CD4-positive, alpha-beta T cell treated with Interleukin-1 beta for 1 hour (primary cell): ENCODE measurements around the gene SDC3.

Experiments
- DNase-seq, 2 donors: peaks; one replicate each; pipeline ENCODE4 v3.0.0-alpha.2; 2020 to 2022

SDC3 gene

GRCh38 chr1:30903343-30904034, 5.1 kb downstream of the SDC3 start:
- no peak for DNase-seq

- DNase-seq, result no peak
Measured at GRCh38 chr1:30902593-30903290, 5.8 kb downstream of the SDC3 start.

- no peak for DNase-seq
Measured at GRCh38 chr1:30901798-30902581, 6.6 kb downstream of the SDC3 start.

GRCh38 chr1:30900931-30901560, 7.5 kb downstream of the SDC3 start:
- DNase-seq, result no peak

GRCh38 chr1:30900486-30900885, 8.1 kb downstream of the SDC3 start:
- no peak for DNase-seq

GRCh38 chr1:30899577-30900389, 8.8 kb downstream of the SDC3 start:
- DNase-seq, result no peak

- no peak for DNase-seq
Measured at GRCh38 chr1:30898031-30898815, 10.3 kb downstream of the SDC3 start.

- no peak for DNase-seq
Measured at GRCh38 chr1:30896905-30897304, 11.7 kb downstream of the SDC3 start.

GRCh38 chr1:30895944-30896660, 12.5 kb downstream of the SDC3 start:
- DNase-seq, result no peak

GRCh38 chr1:30895382-30895943, 13.1 kb downstream of the SDC3 start:
- no peak for DNase-seq

GRCh38 chr1:30894508-30894973, 14.0 kb downstream of the SDC3 start:
- DNase-seq, result no peak

- no peak for DNase-seq
Measured at GRCh38 chr1:30893776-30894507, 14.6 kb downstream of the SDC3 start.

- no peak for DNase-seq
Measured at GRCh38 chr1:30892671-30893073, 15.9 kb downstream of the SDC3 start.

GRCh38 chr1:30891227-30891552, 17.4 kb downstream of the SDC3 start:
- no peak for DNase-seq

- DNase-seq, result no peak
Measured at GRCh38 chr1:30890502-30891226, 17.9 kb downstream of the SDC3 start.

GRCh38 chr1:30889511-30889910, 19.0 kb downstream of the SDC3 start:
- DNase-seq, result no peak

GRCh38 chr1:30888975-30889374, 19.6 kb downstream of the SDC3 start:
- DNase-seq, result no peak

GRCh38 chr1:30888391-30888790, 20.2 kb downstream of the SDC3 start:
- no peak for DNase-seq
